Stimulated activated CD8-positive, alpha-beta memory T cell treated with anti-CD3 and anti-CD28 coated beads, Interleukin-12 subunit alpha, Interleukin-12 subunit beta, amount 100 ng/mL, for 1 hour (primary cell): ENCODE results near the gene JADE1.

Experiments
- DNase-seq: peaks from one replicate; pipeline ENCODE4 v3.0.0-alpha.2; 2020; ENCODE audit warnings: low read depth

The JADE1 gene

GRCh38 chr4:128810871-128811570 is 1.5 kb downstream of the JADE1 start:
- DNase-seq, result peak; percentile 75

- peak; percentile 64 for DNase-seq
These were observed 2.3 kb downstream of the JADE1 start for GRCh38 chr4:128811571-128812441.

- DNase-seq, result peak; percentile 18
These were observed 3.1 kb downstream of the JADE1 start for GRCh38 chr4:128812442-128813235.

- DNase-seq, result no peak
These were observed 4.5 kb downstream of the JADE1 start for GRCh38 chr4:128813965-128814364.

- DNase-seq, result no peak
These were observed 8.9 kb downstream of the JADE1 start for GRCh38 chr4:128818442-128818841.

GRCh38 chr4:128819082-128819742 is 9.7 kb downstream of the JADE1 start:
- DNase-seq, result no peak

GRCh38 chr4:128820671-128821070 is 11.2 kb downstream of the JADE1 start:
- DNase-seq, result no peak

GRCh38 chr4:128821151-128821550 is 11.7 kb downstream of the JADE1 start:
- DNase-seq, result no peak

GRCh38 chr4:128823025-128823661 is 13.6 kb downstream of the JADE1 start:
- no peak for DNase-seq

- DNase-seq, result no peak
These were observed 15.7 kb downstream of the JADE1 start for GRCh38 chr4:128825226-128825625.

GRCh38 chr4:128827296-128827695 is 17.8 kb downstream of the JADE1 start:
- DNase-seq, result no peak

GRCh38 chr4:128830906-128831503 is 21.5 kb downstream of the JADE1 start:
- DNase-seq, result no peak

- DNase-seq, result no peak
These were observed 22.2 kb downstream of the JADE1 start for GRCh38 chr4:128831531-128832242.

GRCh38 chr4:128832243-128832625 is 22.7 kb downstream of the JADE1 start:
- no peak for DNase-seq

- no peak for DNase-seq
These were observed 26.2 kb downstream of the JADE1 start for GRCh38 chr4:128835498-128836222.

GRCh38 chr4:128837198-128837597 is 27.7 kb downstream of the JADE1 start:
- no peak for DNase-seq

- DNase-seq, result no peak
These were observed 28.2 kb downstream of the JADE1 start for GRCh38 chr4:128837679-128838078.

- no peak for DNase-seq
These were observed 31.3 kb downstream of the JADE1 start for GRCh38 chr4:128840711-128841318.

GRCh38 chr4:128841402-128841801 is 31.9 kb downstream of the JADE1 start:
- DNase-seq, result no peak
